Brain pericyte (primary cell): ENCODE data around the gene GRIP1.
A peak's percentile ranks its signal among the peaks of the same experiment; 100 is the strongest.

ENCODE experiments used
- DNase-seq: peaks from one replicate; pipeline ENCODE4 v3.0.0-alpha.2; 2012; ENCODE audit warnings: low read depth, low spot score

Gene GRIP1

DNA sequence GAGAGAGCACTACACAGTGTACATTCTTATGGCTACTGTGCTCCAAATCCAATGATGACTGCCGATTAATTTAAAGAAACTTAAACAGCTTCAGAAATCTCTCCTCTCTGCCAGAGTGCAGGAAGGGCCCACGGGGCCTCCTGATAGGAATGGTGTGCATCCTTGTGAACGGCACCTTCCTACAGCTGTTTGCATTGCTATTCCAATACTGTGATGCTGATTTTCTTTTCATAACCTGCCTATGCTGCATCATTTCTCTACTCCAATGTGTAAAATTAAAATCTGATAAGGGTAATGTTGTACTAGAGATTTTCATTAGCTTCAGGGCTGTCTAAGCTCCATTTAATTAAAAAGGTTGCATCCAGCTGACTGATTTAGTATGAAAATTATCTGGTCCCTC is 217.5 kb downstream of the GRIP1 start:
- no peak for DNase-seq

- DNase-seq = no peak
These were observed 218.9 kb downstream of the GRIP1 start for GRCh38 chr12:66459944-66460482.

DNA sequence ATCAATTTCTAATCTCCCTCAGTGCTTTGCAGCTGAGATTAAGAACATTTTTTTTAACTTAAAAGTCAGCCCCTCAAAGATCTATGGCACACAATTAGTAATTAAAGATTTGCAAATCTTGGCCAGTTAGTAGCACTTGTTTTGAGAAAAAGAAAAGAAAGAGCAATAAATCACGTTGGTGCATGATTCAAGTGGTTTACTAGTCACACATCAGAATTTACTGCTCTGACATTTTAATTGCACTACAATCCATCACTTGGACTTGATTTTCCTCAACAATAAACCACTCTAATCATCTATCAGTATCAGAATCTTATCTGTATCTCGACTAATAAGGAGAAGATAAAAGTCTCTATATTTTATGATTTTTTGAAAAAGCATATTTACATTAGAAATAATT is 222.3 kb downstream of the GRIP1 start:
- DNase-seq = no peak

- no peak for DNase-seq
These were observed 225.0 kb downstream of the GRIP1 start for GRCh38 chr12:66453844-66454243.

DNA sequence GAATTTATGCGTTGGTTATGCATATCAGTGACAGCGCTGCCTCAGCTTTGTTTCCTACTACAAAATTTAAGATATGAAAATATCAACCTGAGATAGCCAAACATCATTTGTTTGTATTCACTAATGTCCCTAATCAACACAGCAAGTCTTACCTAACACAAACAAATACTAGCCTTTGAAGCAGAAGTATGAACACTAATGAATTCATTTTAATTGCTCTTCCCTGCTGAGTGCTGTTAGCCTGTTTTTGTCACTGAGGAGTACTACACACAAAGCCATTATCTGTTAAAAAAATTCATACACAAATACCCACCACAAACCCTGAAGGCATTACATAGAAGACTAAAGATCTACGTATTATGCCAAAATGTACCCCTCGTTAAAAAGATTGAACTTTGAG is 225.8 kb downstream of the GRIP1 start:
- no peak for DNase-seq

GRCh38 chr12:66449531-66449930 is 229.3 kb downstream of the GRIP1 start:
- no peak for DNase-seq

- DNase-seq = no peak
These were observed 231.2 kb downstream of the GRIP1 start for GRCh38 chr12:66447643-66448042.

DNA sequence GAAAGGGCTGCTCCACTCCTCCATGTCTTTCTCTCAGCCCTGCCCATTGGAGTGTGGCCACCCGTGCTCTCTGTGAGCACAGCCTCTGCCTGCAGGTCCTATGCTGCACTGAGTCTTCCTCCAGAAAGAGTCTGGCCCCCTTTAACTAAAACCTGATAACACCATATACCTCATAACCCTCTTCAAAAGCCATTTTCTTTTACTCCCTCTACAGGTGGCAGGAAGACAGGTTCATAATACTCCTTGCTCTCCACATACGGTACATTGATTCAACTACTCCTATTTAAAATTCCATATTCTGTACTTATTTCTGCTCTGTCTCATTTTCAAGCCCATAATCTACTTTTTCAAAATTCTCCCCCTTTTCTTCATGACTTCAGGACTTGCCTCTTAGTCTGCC is 232.6 kb downstream of the GRIP1 start:
- DNase-seq = no peak

GRCh38 chr12:66441905-66442559 is 236.8 kb downstream of the GRIP1 start:
- DNase-seq = no peak

GRCh38 chr12:66438601-66439000 is 240.3 kb downstream of the GRIP1 start:
- no peak for DNase-seq

DNA sequence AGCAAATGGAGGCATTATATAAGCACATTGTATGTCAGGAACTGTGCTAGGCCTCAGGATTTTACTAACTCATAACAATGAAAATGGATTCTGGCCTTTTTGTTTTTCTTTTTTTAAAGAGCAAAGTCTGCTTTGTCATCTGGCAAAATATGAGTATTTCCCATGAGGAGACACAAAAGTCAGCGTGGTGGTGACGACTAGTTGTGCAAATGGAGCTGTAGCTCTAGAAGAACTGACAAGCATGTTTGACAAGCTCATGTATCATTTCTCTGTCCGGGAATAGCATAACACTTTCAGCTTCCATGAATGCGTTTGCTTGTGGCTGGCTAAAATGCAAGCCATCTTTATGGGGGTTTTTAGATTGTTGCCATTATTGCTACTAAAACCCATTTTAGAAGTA is 248.8 kb downstream of the GRIP1 start:
- DNase-seq = no peak

DNA sequence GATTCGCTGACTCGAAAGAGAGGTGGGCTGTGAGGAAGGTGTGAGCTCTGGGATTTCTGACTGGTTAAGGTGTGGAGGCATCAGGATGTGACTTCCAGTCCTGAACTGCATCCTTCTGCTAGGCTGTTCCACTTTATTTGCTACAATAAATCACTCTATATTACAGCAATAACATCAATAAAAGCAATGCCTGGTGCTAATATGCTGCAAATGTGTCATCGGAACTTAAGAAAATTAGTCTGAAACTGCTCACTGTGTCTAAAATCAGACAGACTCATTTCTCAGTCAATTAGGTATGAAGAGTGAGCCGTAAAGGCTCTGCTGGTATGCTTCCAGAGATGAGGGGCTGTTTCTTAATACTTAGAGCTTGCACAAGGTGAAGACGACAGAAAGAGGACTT is 250.0 kb downstream of the GRIP1 start:
- no peak for DNase-seq

GRCh38 chr12:66428261-66428660 is 250.6 kb downstream of the GRIP1 start:
- no peak for DNase-seq

DNA sequence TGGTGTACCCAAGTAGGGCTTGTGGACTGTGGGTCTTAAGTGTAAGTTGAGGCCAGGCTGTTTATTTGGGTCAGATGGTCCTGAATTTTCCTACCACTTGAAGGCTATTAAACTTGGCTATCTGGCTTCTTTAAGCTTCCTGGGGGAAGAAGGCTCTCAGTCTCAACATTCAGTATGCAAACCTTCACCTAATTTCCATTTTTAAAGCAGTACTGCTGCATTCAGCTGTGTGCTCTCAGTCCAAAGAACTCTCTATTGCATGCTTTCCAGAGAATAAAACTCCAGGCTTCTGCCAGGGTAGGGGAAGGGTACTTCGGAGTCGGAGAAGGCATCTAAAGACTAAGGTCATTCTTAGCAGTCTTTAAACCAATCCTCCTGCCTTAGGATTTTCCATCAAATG is 252.2 kb downstream of the GRIP1 start:
- DNase-seq = no peak

- DNase-seq = no peak
These were observed 255.6 kb downstream of the GRIP1 start for GRCh38 chr12:66423266-66423665.

DNA sequence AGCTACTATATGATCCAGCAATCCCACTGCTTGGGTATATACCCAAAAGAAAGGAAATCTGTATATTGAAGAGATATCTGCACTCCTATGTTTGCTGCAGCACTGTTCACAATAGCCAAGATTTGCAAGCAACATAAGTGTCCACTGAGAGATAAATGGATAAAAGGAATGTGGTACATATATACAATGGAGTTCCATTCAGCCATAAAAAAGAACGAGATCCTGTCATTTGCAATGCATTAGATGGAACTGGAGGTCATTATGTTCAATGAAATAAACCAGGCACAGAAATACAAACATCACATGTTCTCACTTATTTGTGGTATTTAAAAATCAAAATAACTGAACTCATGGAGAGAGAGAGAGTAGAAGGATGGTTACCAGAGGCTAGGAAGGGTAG is 260.0 kb downstream of the GRIP1 start:
- no peak for DNase-seq

DNA sequence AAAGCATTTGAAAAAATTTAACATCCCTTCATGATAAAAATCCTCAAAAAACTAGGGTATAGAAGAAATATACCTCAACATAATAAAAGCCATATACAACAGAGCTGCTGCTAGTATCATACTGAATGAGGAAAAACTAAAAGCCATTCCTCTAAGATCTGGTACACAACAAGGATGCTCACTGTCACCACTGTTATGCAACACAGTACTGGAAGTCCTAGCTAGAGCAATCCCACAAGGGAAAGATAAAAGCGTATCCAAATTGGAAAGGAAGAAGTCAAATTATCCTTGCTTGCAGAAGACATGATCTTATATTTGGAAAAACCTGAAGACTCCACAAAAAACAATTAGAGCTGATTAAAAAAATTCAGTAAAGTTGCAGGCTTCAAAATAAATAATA is 261.7 kb downstream of the GRIP1 start:
- DNase-seq = no peak

DNA sequence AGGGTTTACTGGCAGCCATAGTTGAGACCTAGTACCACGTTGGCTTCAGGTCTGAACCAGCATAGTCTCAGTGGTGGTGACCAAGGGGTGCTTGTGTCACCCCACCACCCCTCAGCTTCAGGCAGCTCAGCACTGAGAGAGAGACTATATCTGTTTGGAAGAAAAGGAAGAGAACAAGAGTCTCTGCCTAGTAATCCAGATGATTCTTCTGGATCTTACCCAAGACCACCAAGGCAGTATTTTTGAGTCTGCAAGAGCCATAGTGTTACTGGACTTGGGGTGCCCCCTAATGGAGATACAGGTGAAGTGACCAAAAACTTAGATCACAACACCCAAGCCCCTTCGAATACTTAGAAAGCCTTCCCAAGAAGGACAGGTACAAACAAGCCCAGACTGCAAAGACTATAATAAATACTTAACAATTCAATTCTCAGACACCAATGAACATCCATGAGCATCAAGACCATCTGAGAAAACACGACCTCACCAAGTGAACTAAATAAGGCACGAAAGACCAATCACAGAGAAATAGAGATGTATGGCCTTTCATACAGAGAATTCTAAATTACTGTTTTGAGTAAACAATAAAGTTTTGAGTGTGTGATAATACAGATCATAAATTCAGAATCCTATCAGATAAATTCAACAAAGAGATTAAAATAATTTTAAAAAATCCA is 269.5 kb downstream of the GRIP1 start:
- peak; percentile 22 for DNase-seq

DNA sequence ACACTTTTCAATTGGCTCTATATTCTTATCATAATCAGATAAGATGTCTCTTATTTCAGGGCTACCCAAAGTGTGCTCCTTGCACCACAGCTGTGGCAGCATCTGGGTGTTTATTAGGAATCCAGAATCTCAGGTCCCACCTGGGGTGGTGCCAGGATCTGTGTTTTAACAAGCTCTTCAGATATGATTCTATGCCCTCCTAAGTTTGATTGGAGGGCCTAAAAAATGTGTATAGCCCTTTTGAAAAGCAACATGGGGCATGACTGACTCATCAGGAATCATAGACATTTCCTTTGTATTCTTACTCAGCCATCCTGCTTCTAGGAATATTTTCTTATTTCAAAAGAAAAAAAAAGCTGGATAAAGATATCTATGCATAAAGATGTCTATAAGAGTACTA is 273.5 kb downstream of the GRIP1 start:
- no peak for DNase-seq

- DNase-seq = no peak
These were observed 275.1 kb downstream of the GRIP1 start for GRCh38 chr12:66403746-66404145.

GRCh38 chr12:66399911-66400306 is 279.0 kb downstream of the GRIP1 start:
- no peak for DNase-seq

- no peak for DNase-seq
These were observed 279.7 kb downstream of the GRIP1 start for GRCh38 chr12:66398931-66399910.
